HEK293 (cell line): ENCODE results near the gene PDCL2.

Source experiments
- CTCF ChIP-seq: fragments of 450-650 bp; formaldehyde crosslinking; IDR thresholded peaks from 2 replicates; pipeline ENCODE4 v1.5.1; 2016; ENCODE audit warnings: missing biosample characterization, missing genetic modification characterization
- PBX3 ChIP-seq: sonication (generic); formaldehyde crosslinking; IDR thresholded peaks from 2 replicates; pipeline ENCODE4 v1.8.1; 2022; ENCODE audit warnings: mild to moderate bottlenecking, moderate library complexity, missing genetic modification reagents
- REST ChIP-seq: fragments of 450-650 bp; formaldehyde crosslinking; IDR thresholded peaks from 2 replicates; pipeline ENCODE4 v1.5.1; 2016; ENCODE audit warnings: missing biosample characterization, missing genetic modification characterization
- YY1 ChIP-seq: fragments of 450-650 bp; formaldehyde crosslinking; IDR thresholded peaks from 2 replicates; pipeline ENCODE4 v1.5.1; 2018; ENCODE audit warnings: missing biosample characterization, missing genetic modification characterization
- ZBTB1 ChIP-seq: fragments of 450-650 bp; formaldehyde crosslinking; IDR thresholded peaks from 2 replicates; pipeline ENCODE4 v1.5.1; 2016; ENCODE audit warnings: missing biosample characterization, missing genetic modification characterization
- ZNF274 ChIP-seq, 2 experiments: fragments of 200-500 bp in 1 of 2; fragments of 450-650 bp in 1 of 2; sonication (Bioruptor generic) in 1 of 2; formaldehyde crosslinking in 1 of 2; IDR thresholded peaks; 2 replicates each; pipeline versions ENCODE4 v1.5.1 to v1.6.1; 2014 to 2016; ENCODE audit warnings: borderline replicate concordance in 1 of 2, inconsistent platforms in 1 of 2, low read length in 1 of 2, missing biosample characterization in 1 of 2, missing genetic modification characterization in 1 of 2
- ZNF510 ChIP-seq: fragments of 450-650 bp; formaldehyde crosslinking; IDR thresholded peaks from 2 replicates; pipeline ENCODE4 v1.5.1; 2018; ENCODE audit warnings: mild to moderate bottlenecking, missing genetic modification characterization, missing biosample characterization; ENCODE audit not compliant: insufficient replicate concordance

- TF ChIP-seq ZNF274 (IDR thresholded peaks at IDR 0.05; ENCODE audit: low read length), result no peak
- TF ChIP-seq ZNF274 (tag by site-specific recombination; IDR thresholded peaks at IDR 0.05; ENCODE audit: borderline replicate concordance), result no peak
- no peak for TF ChIP-seq ZNF510 (tag by site-specific recombination)
- TF ChIP-seq REST, result no peak
- no peak for TF ChIP-seq CTCF
- no peak for TF ChIP-seq PBX3 (CRISPR knock-in tag)
- TF ChIP-seq ZBTB1 (tag by site-specific recombination), result no peak
- TF ChIP-seq YY1 (tag by site-specific recombination), result no peak
These were observed 63.6 kb downstream of the PDCL2 start for GRCh38 chr4:55528491-55528890.
